Gastroesophageal sphincter (tissue), 4 donors: Measurements from ENCODE around the gene SMAP2. TPM values are rescaled to one million over a fixed set of nuclear protein-coding genes. Genes with fewer than 3 reads are reported as not detected.

Experiments used
- ATAC-seq: fragments of 150-250 bp; one replicate; pipeline ENCODE4 v1.9.1; 2016; ENCODE audit warnings: mild to moderate bottlenecking, moderate library complexity
- H3K27ac ChIP-seq, 4 donors: fragments of 200-600 bp; sonication (generic) in 3 of 4; 1 replicate in 3 of 4; 2 replicates in 1 of 4; pipeline ENCODE4 v1.5.1; 2016 to 2019
- H3K27me3 ChIP-seq: fragments of 200-600 bp; sonication (generic); one replicate; pipeline ENCODE4 v1.5.1; 2019
- H3K36me3 ChIP-seq, 2 donors: fragments of 200-600 bp; sonication (generic); one replicate each; pipeline ENCODE4 v1.5.1; 2019; ENCODE audit warnings: control low read depth in 1 of 2
- H3K4me1 ChIP-seq, 3 donors: fragments of 200-600 bp; sonication (generic); 1 replicate in 2 of 3; 2 replicates in 1 of 3; pipeline ENCODE4 v1.5.1; 2016 to 2019; ENCODE audit warnings: control low read depth in 2 of 3
- H3K4me3 ChIP-seq, 2 donors: fragments of 200-600 bp; sonication (generic); one replicate each; pipeline ENCODE4 v1.5.1; 2019; ENCODE audit warnings: mild to moderate bottlenecking in 1 of 2, moderate library complexity in 1 of 2
- H3K9me3 ChIP-seq, 3 donors: fragments of 200-600 bp; sonication (generic); one replicate each; pipeline ENCODE4 v1.5.1; 2017 to 2019; ENCODE audit warnings: control low read depth in 2 of 3
- CTCF ChIP-seq, 4 experiments: fragments of 200-600 bp in 2 of 4; fragments of 450-650 bp in 2 of 4; sonication (generic) in 1 of 4; IDR thresholded peaks; one replicate each; pipeline ENCODE4 v1.5.1; 2017 to 2019; ENCODE audit warnings: antibody characterized with exemption in 4 of 4, mild to moderate bottlenecking in 2 of 4, moderate library complexity in 2 of 4
- EP300 ChIP-seq: sonication (generic); formaldehyde crosslinking; IDR thresholded peaks from one replicate; pipeline ENCODE4 v1.6.1; 2017; ENCODE audit warnings: antibody characterized with exemption, mild to moderate bottlenecking
- POLR2A ChIP-seq, 2 donors: fragments of 450-650 bp; IDR thresholded peaks; one replicate each; pipeline ENCODE4 v1.6.1; 2017; ENCODE audit warnings: antibody characterized with exemption in 2 of 2, mild to moderate bottlenecking in 2 of 2, moderate library complexity in 1 of 2
- POLR2AphosphoS5 ChIP-seq: sonication (generic); formaldehyde crosslinking; IDR thresholded peaks from one replicate; pipeline ENCODE4 v1.6.1; 2017; ENCODE audit warnings: antibody characterized with exemption
- WGBS, 2 donors: methylation state at CpG; one replicate each; pipeline ENCODE4 v1.1.5; 2018; ENCODE audit warnings: low coverage in 1 of 2; 5-methylcytosine and 5-hydroxymethylcytosine counted together
- total RNA-seq, 4 donors: library from RNA; depleted of rRNA; stranded (reverse); fragments of >200 nt; gene quantifications; one replicate each; pipeline ENCODE4 v1.1.0, GENCODE V29; 2016

The SMAP2 gene
- total RNA-seq, 4 donors from 2014 or later, result 19.9 to 43.2 (median 26.6) TPM

- TF ChIP-seq POLR2AphosphoS5 (no peak), CTCF (IDR thresholded peaks at IDR 0.05) (no peak), POLR2A (IDR thresholded peaks at IDR 0.05) (no peak), EP300 (no peak)
- no peak for ATAC-seq
- H3K27ac ChIP-seq, result peak overlapping the region in 2 of 4 donors; percentile 24 to 35
- H3K4me3 ChIP-seq, result no peak overlapping the region
- 89 to 96% methylated on average over 3 to 4 of the region's 4 CpGs for WGBS, 2 donors
- no peaks in the 10 kb centered on the region for H3K9me3 ChIP-seq
- peaks cover 3 to 22% (median 8%) of the 10 kb centered on the region in 3 donors for H3K4me1 ChIP-seq
- no peaks in the 10 kb centered on the region for H3K27me3 ChIP-seq
- H3K36me3 ChIP-seq, result no peaks in the 10 kb centered on the region
These were observed 7.3 kb downstream of the SMAP2 start for GRCh38 chr1:40380817-40381216.

GRCh38 chr1:40381268-40382107 is 8.0 kb downstream of the SMAP2 start:
- TF ChIP-seq EP300 (no peak), CTCF (IDR thresholded peaks at IDR 0.05) (no peak), POLR2AphosphoS5 (no peak), POLR2A (IDR thresholded peaks at IDR 0.05) (no peak)
- 85 to 86% methylated on average over 7 of the region's 7 CpGs for WGBS, 2 donors
- no peaks in the 10 kb centered on the region for H3K9me3 ChIP-seq
- H3K36me3 ChIP-seq, result no peaks in the 10 kb centered on the region
- peak overlapping the region in 1 of 4 donors; percentile 0 for H3K27ac ChIP-seq
- no peak overlapping the region for H3K4me3 ChIP-seq
- no peaks in the 10 kb centered on the region for H3K27me3 ChIP-seq
- H3K4me1 ChIP-seq, result peaks cover 3 to 27% (median 8%) of the 10 kb centered on the region in 3 donors
- no peak for ATAC-seq

GRCh38 chr1:40382108-40382460 is 8.6 kb downstream of the SMAP2 start:
- Histone ChIP-seq H3K27ac (peak overlapping the region in 1 of 4 donors; percentile 0), H3K4me1 (peaks cover 3 to 32% (median 8%) of the 10 kb centered on the region in 3 donors), H3K27me3 (no peaks in the 10 kb centered on the region), H3K4me3 (no peak overlapping the region), H3K36me3 (no peaks in the 10 kb centered on the region), H3K9me3 (no peaks in the 10 kb centered on the region)
- TF ChIP-seq CTCF (IDR thresholded peaks at IDR 0.05), result no peak
- TF ChIP-seq POLR2AphosphoS5, result no peak
- TF ChIP-seq EP300, result no peak
- TF ChIP-seq POLR2A (IDR thresholded peaks at IDR 0.05), result no peak
- 93 to 95% methylated on average over 3 of the region's 3 CpGs for WGBS, 2 donors
- no peak for ATAC-seq

- TF ChIP-seq POLR2AphosphoS5 (no peak), EP300 (no peak), POLR2A (IDR thresholded peaks at IDR 0.05) (no peak)
- H3K27ac ChIP-seq, result peak overlapping the region in 3 of 4 donors; percentile 0 to 76 (median 54)
- no peaks in the 10 kb centered on the region for H3K36me3 ChIP-seq
- no peaks in the 10 kb centered on the region for H3K27me3 ChIP-seq
- H3K4me1 ChIP-seq, result peaks cover 3 to 36% (median 10%) of the 10 kb centered on the region in 3 donors
- no peaks in the 10 kb centered on the region for H3K9me3 ChIP-seq
- no peak overlapping the region for H3K4me3 ChIP-seq
- no peak for ATAC-seq
These were observed 9.1 kb downstream of the SMAP2 start for GRCh38 chr1:40382601-40383000.

GRCh38 chr1:40383095-40383487 is 9.6 kb downstream of the SMAP2 start:
- Histone ChIP-seq H3K9me3 (no peaks in the 10 kb centered on the region), H3K36me3 (no peaks in the 10 kb centered on the region), H3K4me3 (no peak overlapping the region), H3K4me1 (peaks cover 3 to 40% (median 13%) of the 10 kb centered on the region in 3 donors), H3K27ac (peak overlapping the region in 3 of 4 donors; percentile 54 to 76 (median 57)), H3K27me3 (no peaks in the 10 kb centered on the region)
- ATAC-seq, result no peak
- WGBS, 2 donors, result 82% methylated on average over 6 to 7 of the region's 7 CpGs
- TF ChIP-seq EP300 (no peak), POLR2AphosphoS5 (no peak), POLR2A (IDR thresholded peaks at IDR 0.05) (no peak), CTCF (IDR thresholded peaks at IDR 0.05) (no peak)
